A673 (cell line): Measurements from ENCODE around the gene ACAD9.

Experiments used
- EZH2 ChIP-seq: fragments of 200-600 bp; sonication (generic); IDR thresholded peaks from 2 replicates; pipeline ENCODE4 v1.6.1; 2017; ENCODE audit warnings: borderline replicate concordance, low read depth, mild to moderate bottlenecking, mixed read lengths, antibody characterized with exemption, low read length; ENCODE audit not compliant: poor library complexity, severe bottlenecking
- TF ChIP-seq, protein P1 (sequence below): fragments of 300-800, 200-600 bp; sonication (generic); conservative IDR thresholded peaks from 2 replicates; pipeline ENCODE4 v1.5.1; 2017; ENCODE audit warnings: low read depth, mild to moderate bottlenecking, antibody characterized with exemption, low read length, moderate library complexity, mixed read lengths

DNA sequence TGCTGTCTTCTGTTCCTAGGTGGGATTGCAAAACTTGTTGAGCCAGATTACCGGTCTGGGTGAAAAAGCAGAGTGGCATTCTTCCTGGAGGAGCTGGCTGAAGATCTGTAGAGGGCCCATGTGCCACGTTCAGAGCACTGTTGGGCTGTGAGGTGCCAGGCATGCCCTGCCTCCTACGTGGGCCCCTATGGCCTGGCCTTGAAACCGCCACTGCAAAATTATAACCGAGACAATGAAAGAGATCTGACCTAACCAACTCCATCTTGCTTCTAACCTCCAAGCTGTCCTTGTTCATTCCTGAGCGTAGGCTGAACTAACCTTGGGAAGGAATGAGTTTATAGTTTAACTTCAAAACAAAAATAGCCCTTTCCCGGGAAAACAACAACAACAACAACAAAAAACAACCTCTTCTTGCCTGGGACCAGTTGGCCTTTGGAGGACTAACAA is 1.4 kb upstream of the ACAD9 start:
- TF ChIP-seq, protein P1, sequence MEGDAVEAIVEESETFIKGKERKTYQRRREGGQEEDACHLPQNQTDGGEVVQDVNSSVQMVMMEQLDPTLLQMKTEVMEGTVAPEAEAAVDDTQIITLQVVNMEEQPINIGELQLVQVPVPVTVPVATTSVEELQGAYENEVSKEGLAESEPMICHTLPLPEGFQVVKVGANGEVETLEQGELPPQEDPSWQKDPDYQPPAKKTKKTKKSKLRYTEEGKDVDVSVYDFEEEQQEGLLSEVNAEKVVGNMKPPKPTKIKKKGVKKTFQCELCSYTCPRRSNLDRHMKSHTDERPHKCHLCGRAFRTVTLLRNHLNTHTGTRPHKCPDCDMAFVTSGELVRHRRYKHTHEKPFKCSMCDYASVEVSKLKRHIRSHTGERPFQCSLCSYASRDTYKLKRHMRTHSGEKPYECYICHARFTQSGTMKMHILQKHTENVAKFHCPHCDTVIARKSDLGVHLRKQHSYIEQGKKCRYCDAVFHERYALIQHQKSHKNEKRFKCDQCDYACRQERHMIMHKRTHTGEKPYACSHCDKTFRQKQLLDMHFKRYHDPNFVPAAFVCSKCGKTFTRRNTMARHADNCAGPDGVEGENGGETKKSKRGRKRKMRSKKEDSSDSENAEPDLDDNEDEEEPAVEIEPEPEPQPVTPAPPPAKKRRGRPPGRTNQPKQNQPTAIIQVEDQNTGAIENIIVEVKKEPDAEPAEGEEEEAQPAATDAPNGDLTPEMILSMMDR, result no peak
- no peak for TF ChIP-seq EZH2
